ENCODE results near the gene PABPC1L.
A peak's percentile ranks its signal among the peaks of the same experiment; 100 is the strongest.

PABPC1L gene

GRCh38 chr20:44932916-44933315 is 23.1 kb downstream of the PABPC1L start:
- DNase-seq: no peak
- in situ Hi-C loops (cut with HindIII; ENCODE audit: low pct_ligation_motif_present, low pct_unique_long_range_greater_than_20kb, low sequenced_read_pairs): no loop called here

DNA sequence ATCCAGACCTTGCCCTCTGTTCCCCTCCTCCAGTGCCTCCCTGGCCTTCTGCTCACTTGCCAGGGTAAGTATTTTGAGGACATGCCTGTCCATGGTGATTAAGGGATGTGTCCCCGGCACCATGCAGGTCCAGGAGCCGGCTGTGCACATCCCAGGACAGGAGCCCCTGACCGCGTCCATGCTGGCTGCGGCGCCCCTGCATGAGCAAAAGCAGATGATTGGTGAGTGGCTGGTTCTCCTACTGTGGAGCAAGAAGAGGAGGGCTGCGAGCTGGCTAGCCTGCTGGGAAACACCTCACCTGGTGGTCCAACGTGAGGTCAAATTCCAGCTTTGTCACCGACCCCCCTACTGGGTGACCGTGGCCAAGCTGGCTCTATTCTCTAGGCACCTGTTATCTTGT is 26.6 kb downstream of the PABPC1L start:
- in situ Hi-C loops (cut with HindIII; ENCODE audit: low pct_ligation_motif_present, low pct_unique_long_range_greater_than_20kb, low sequenced_read_pairs): no loop called here
- DNase-seq: no peak

DNA sequence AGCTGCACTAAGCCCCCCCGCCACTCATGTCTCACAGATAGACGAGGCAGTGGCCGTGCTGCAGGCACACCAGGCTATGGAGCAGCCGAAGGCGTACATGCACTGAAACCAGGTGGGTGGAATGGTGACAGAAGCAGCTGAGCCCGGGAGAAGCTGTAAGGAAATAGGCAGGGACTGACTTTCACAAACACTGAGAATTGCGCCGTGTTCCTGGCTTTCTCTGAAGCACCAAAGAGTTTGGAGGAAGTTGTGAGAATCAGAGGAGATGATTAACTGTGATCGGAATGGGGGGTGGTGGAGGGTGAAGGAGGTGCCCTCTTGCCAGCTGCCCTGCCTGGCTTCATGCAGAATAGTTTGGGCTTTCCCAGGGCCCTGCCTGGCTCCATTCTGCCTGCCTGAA is 28.8 kb downstream of the PABPC1L start:
- in situ Hi-C loops (cut with HindIII; ENCODE audit: low pct_ligation_motif_present, low pct_unique_long_range_greater_than_20kb, low sequenced_read_pairs): no loop called here
- DNase-seq: no peak

GRCh38 chr20:44941120-44941691 is 31.3 kb downstream of the PABPC1L start:
- DNase-seq: no peak
- in situ Hi-C loops (cut with HindIII; ENCODE audit: low pct_ligation_motif_present, low pct_unique_long_range_greater_than_20kb, low sequenced_read_pairs): no loop called here

GRCh38 chr20:44942264-44942973 is 32.6 kb downstream of the PABPC1L start:
- DNase-seq: no peak
- in situ Hi-C loops (cut with HindIII; ENCODE audit: low pct_ligation_motif_present, low pct_unique_long_range_greater_than_20kb, low sequenced_read_pairs): no loop called here

- DNase-seq: no peak
- in situ Hi-C loops (cut with HindIII; ENCODE audit: low pct_ligation_motif_present, low pct_unique_long_range_greater_than_20kb, low sequenced_read_pairs): no loop called here
Measured at GRCh38 chr20:44943828-44944227, 34.0 kb downstream of the PABPC1L start.

DNA sequence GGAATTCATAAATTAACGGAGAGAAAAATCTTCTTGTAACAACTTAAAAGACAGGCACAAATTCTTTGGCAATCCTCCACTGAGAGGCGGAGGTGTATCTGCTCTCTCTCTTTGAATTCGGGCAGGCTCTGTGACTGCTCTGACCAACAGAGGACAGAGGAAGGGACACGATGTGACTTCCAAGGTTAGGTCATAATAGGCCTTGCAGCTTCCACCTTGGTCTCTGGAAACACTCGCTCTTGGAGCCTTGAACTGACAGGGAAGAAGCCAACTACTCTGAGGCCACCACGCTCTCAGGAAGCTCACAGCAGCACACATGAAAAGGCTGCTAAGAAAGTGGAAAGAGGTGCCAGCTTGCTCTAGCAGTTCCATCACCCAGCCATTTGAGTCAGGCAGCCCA is 35.4 kb downstream of the PABPC1L start:
- no peak for DNase-seq
- in situ Hi-C loops (cut with HindIII; ENCODE audit: low pct_ligation_motif_present, low pct_unique_long_range_greater_than_20kb, low sequenced_read_pairs): no loop called here

DNA sequence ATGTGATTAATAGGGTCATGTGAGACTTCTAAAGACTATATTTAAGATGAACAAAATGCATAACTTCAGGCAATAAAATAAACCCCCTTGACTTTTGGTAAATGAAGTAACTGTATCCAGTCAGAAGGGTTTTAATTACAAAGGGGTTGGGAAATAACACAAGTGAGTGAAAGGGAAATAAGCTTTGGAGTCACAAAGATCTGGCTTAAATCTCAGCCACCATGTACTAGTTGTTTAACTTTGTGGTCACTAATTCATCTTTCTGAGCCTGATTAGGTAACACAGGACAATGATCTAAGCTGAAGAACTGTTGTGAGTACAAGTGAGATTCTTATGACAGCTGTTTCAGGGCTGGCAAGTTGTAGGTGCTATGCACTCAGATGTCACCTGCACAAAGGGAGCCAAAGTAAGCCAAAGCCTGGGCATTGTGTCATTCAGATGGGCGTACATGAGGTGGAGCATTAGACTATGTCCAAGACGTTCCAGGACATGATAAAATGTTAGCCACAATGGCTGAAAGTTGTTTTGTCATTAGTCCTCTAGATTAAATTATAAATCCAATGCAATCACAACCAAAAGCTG is 36.5 kb downstream of the PABPC1L start:
- DNase-seq: no peak
- in situ Hi-C loops (cut with HindIII; ENCODE audit: low pct_ligation_motif_present, low pct_unique_long_range_greater_than_20kb, low sequenced_read_pairs): no loop called here

- in situ Hi-C loops (cut with HindIII; ENCODE audit: low pct_ligation_motif_present, low pct_unique_long_range_greater_than_20kb, low sequenced_read_pairs): no loop called here
- no peak for DNase-seq
Measured at GRCh38 chr20:44948107-44948506, 38.2 kb downstream of the PABPC1L start.

- DNase-seq: no peak
- in situ Hi-C loops (cut with HindIII; ENCODE audit: low pct_ligation_motif_present, low pct_unique_long_range_greater_than_20kb, low sequenced_read_pairs): no loop called here
Measured at GRCh38 chr20:44948513-44948912, 38.7 kb downstream of the PABPC1L start.

- no peak for DNase-seq
Measured at GRCh38 chr20:44950368-44950767, 40.5 kb downstream of the PABPC1L start.

GRCh38 chr20:44952731-44953130 is 42.9 kb downstream of the PABPC1L start:
- DNase-seq: no peak
- in situ Hi-C loops (cut with HindIII; ENCODE audit: low pct_ligation_motif_present, low pct_unique_long_range_greater_than_20kb, low sequenced_read_pairs): no loop called here

More at GRCh38 chr20:44950368-44950767, 40.5 kb downstream of the PABPC1L start:
- in situ Hi-C loops (cut with HindIII; ENCODE audit: low pct_ligation_motif_present, low pct_unique_long_range_greater_than_20kb, low sequenced_read_pairs): no loop called here

DNA sequence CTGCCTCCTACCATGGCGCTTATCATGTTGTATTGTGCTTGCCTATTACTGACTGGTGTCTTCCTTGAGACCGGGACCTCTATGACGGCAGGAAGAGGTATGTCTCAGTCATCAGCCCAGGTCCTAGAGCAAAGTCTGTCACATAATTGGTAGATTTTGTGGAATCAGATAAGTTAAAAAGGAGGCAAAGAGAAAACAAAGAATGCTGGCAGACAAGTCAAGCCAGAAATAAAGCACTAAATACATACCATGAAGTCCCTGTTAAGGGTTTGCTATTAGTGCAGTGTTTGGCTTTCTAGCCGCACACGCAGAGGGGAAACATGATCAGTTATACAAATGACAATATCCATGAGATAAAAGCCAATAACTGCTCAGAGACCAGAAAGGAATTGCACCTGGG is 44.4 kb downstream of the PABPC1L start:
- in situ Hi-C loops (cut with HindIII; ENCODE audit: low pct_ligation_motif_present, low pct_unique_long_range_greater_than_20kb, low sequenced_read_pairs): no loop called here
- no peak for DNase-seq

DNA sequence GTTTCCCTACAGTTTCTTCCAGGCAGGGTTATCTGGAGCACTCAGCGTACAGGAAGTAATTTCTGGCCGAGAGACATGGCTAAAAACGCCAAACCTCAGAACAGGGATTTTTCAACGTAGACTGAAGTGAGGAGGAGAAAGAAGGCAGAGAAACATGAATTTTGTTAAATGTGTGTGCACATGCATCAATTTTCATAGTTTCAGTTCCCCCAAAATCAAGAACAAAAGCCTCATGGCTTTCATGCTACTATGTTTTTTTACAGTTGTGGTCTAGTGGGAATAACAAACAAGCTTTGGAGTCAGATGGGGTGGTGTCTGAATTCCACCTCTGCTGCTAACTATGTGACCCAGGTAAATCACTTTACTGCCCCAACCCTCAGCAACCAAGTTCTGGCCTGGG is 45.4 kb downstream of the PABPC1L start:
- no peak for DNase-seq
- in situ Hi-C loops (cut with HindIII; ENCODE audit: low pct_ligation_motif_present, low pct_unique_long_range_greater_than_20kb, low sequenced_read_pairs): no loop called here

- DNase-seq: no peak
Measured at GRCh38 chr20:44956410-44956809, 46.5 kb downstream of the PABPC1L start.

DNA sequence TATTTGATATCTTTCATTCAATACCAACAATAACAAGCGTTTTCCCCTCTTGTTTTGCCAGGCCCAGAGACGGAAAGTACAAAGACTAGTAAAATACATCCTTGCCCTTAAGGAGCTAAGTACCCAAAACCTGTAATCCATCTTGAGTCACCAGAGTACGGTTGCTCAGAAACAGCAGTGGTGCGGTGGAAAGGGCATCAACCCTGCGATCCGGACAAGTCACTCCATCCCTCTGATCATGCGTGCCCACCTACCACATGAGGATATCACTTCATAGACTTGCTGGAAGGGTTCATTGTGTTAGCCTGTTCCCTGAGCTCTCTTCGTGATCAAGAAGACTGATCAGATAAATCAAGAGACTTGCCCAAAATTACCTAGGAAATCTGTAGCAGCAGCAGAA is 48.4 kb downstream of the PABPC1L start:
- in situ Hi-C loops (cut with HindIII; ENCODE audit: low pct_ligation_motif_present, low pct_unique_long_range_greater_than_20kb, low sequenced_read_pairs): no loop called here
- DNase-seq: no peak

More at GRCh38 chr20:44956410-44956809, 46.5 kb downstream of the PABPC1L start:
- in situ Hi-C loops (cut with HindIII; ENCODE audit: low pct_ligation_motif_present, low pct_unique_long_range_greater_than_20kb, low sequenced_read_pairs): no loop called here

DNA sequence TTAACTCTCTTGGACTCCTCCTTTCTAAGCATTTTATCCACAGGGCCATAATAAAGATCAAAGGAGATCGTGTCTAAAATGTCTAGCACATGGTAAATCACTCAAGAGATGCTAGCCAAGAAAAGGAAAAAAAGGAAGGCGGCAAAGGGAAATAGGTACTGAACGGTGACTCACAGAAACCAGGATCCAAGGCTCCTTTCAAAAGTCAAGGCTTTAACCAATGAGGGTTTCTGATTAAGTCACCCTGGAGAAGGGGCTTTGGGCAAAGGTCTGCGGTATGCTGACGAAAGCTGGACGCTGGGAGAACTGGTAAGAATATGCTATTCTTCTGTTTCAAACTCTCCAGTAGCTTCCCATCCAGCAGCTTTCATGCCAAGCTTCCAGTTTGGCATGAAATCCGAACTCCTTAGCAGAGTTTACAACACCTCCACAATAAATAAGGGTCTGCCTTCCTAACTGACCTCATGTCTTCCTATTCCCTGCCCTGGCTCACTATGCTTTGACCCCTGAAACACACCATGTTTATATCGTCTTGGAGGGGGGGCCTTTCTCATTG is 49.3 kb downstream of the PABPC1L start:
- in situ Hi-C loops (cut with HindIII; ENCODE audit: low pct_ligation_motif_present, low pct_unique_long_range_greater_than_20kb, low sequenced_read_pairs): no loop called here
- DNase-seq: peak; percentile 27

DNA sequence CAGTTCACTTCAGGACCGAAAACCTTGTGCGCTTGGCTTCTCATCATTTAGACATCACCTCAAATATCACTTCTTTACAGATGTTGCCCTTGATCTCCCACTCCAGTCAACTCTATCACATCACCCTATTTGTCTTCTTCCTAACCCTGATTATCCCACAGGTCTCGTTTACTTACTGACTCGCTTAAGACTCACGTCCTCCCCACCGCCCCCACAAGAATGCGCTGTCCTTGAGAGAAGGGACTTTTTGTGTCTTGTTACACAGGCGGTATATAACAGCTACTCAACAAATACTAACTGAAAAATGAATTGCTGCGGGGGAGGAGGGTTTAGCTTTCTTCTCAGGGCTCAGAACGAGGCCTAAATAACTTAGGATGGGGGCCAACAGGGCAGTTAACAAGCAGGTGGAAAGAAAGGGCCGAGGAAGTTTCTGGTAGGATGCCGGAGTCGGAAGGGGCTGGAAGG is 49.8 kb downstream of the PABPC1L start:
- in situ Hi-C loops (cut with HindIII; ENCODE audit: low pct_ligation_motif_present, low pct_unique_long_range_greater_than_20kb, low sequenced_read_pairs): no loop called here
- DNase-seq: peak; percentile 41

DNA sequence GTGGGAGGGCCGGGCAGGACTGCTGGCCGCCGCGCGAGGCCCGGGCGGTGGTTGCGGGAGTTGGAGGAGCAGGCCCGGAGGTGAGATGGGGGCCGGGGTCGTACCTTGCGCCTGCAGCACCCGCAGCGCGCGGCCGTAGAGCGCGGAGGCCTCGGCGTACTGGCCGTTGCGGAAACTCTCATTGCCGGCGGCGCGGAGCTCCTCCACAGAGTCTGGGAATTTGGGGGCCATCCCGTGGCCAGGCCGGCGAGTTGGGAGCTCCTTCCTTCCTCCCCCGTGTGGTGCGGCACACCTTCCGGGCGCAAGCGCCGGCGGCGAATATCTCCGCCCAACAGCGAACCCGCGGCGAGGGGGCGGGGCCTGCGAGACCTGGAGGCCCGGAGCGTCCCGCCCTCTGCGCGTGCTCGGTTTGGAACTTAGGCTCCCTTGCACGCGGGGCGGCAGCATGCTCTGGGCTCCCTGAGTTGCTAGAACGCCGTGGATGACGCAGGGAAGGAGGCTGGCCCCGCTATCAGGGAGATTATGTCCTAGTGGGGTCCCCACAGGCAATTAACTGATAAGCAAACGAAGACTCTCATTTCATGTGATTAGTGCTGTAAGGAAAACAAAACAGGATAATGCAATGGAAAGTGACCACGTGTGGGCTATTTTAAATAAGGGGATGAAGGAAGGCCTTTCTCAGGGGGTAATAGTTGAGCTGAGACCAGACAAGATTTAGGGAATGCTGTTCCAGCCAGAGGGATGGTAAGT is 50.4 kb downstream of the PABPC1L start, which contains the start of gene TOMM34:
TSS of gene TOMM34 (minus strand) at position 295 of the 750 bp plus-strand sequence. CDS start at position 231, 64 bp downstream.
- DNase-seq: peak; percentile 92
- in situ Hi-C loops (cut with HindIII; ENCODE audit: low pct_ligation_motif_present, low pct_unique_long_range_greater_than_20kb, low sequenced_read_pairs): no loop called here

All from ACHN (cell line).